HEK293T (cell line): ENCODE results near the gene SCNM1.

Source experiments
- FOXK2 ChIP-seq: fragments of 450-650 bp; IDR thresholded peaks from 2 replicates; pipeline ENCODE4 v1.6.1; 2016; ENCODE audit warnings: mild to moderate bottlenecking
- SP1 ChIP-seq: fragments of 450-650 bp; IDR thresholded peaks from 2 replicates; pipeline ENCODE4 v1.6.1; 2017
- SUZ12 ChIP-seq: fragments of 450-650 bp; IDR thresholded peaks from 2 replicates; pipeline ENCODE4 v1.6.1; 2016; ENCODE audit warnings: mild to moderate bottlenecking
- TARDBP ChIP-seq: fragments of 450-650 bp; IDR thresholded peaks from 2 replicates; pipeline ENCODE4 v1.6.1; 2016

DNA sequence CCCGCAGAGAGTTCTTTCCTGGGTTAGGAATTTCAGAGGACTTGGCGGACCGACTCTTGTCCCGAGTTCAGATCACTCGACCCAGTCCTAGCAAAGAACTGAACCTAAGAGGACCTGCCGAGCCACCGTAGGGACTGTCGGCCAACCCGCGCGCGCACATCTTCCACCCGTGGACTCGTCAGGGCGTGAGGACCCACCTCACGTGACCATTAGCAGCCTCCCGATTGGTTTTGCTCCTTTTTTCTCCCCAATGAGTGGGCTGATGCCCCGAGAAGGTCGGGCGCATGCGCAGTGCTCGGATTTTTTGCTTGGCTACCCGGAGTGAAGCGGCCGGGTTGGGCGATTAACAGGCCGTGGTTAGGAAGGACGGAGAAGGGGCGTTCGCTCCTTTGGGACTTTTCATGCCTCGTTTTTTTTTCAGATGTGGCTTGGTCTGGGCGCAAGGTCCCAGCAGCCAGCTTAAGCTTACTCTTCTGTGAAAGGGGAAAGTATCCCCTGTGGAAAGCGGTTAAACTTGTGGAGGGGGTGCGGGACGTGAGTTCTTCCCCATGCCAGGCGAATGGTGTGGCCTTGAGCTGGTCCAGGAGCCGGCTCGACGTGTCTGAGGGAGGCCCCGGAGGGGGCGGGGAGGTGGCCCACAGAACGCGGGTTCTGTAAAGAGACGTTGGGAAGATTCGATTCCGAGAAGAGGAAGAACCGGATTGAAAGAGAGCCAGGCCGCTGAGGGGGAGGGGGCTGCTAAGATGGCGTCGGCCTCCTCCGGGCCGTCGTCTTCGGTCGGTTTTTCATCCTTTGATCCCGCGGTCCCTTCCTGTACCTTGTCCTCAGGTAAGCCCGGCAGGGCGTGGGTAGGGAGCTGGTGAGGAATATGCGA lies 32.5 kb downstream of the SCNM1 start, which contains the start of gene PIP5K1A:
- TF ChIP-seq SP1 = no peak
- peak; percentile 97 for TF ChIP-seq TARDBP
- no peak for TF ChIP-seq FOXK2
- TF ChIP-seq SUZ12 = no peak
